ENCODE measurements around the gene BPIFB1.

The BPIFB1 gene

GRCh38 chr20:33301192-33301930, 18.3 kb downstream of the BPIFB1 start:
- H3K4me1 ChIP-seq (ENCODE audit: control insufficient read depth, insufficient read depth, low read length) = no peaks in the 10 kb centered on the region
- H3K4me3 ChIP-seq (ENCODE audit: low read depth, low read length) = no peak overlapping the region
- TF ChIP-seq ZBTB17 (tag by site-specific recombination; IDR thresholded peaks at IDR 0.05) = peak; percentile 91
- TF ChIP-seq YY1 (tag by site-specific recombination; IDR thresholded peaks at IDR 0.05) = no peak
- H3K36me3 ChIP-seq (ENCODE audit: control insufficient read depth in 2 of 2, insufficient read depth in 1 of 2, low read length in 2 of 2) = no peaks in the 10 kb centered on the region
- ChIA-PET POLR2A (no interaction called here), CTCF (interaction anchor here (0.7 to 4.2 kb wide), 12 partner anchors 8 to 399 kb away, joined by 3 to 26 read pairs (median 5); no protein-coding TSS in a partner anchor)
- H3K27ac ChIP-seq (ENCODE audit: extremely low read depth, low read depth, low read length) = no peak overlapping the region
- no peaks in the 10 kb centered on the region for H3K9me3 ChIP-seq (ENCODE audit: control insufficient read depth, insufficient read depth, low read depth, low read length)

- POLR2A ChIA-PET = no interaction called here
- H3K36me3 ChIP-seq (ENCODE audit: control insufficient read depth in 2 of 2, insufficient read depth in 1 of 2, low read length in 2 of 2) = no peaks in the 10 kb centered on the region
- no peaks in the 10 kb centered on the region for H3K4me1 ChIP-seq (ENCODE audit: control insufficient read depth, insufficient read depth, low read length)
- no peaks in the 10 kb centered on the region for H3K9me3 ChIP-seq (ENCODE audit: control insufficient read depth, insufficient read depth, low read depth, low read length)
- TF ChIP-seq ZBTB48 (tag by site-specific recombination; IDR thresholded peaks at IDR 0.05) (no peak), ZNF664 (tag by site-specific recombination; IDR thresholded peaks at IDR 0.05) (peak; percentile 94), ZNF211 (tag by site-specific recombination; IDR thresholded peaks at IDR 0.05; ENCODE audit: low read depth) (no peak), ZNF791 (tag by site-specific recombination; IDR thresholded peaks at IDR 0.05) (no peak), ZFHX2 (tag by site-specific recombination; conservative IDR thresholded peaks at IDR 0.05) (no peak), ZBTB7A (tag by site-specific recombination; IDR thresholded peaks at IDR 0.05; ENCODE audit: low read depth) (no peak), ZNF302 (tag by site-specific recombination; IDR thresholded peaks at IDR 0.05; ENCODE audit: low read depth) (no peak), BCL11B (tag by site-specific recombination; IDR thresholded peaks at IDR 0.05; ENCODE audit: low read depth) (no peak)
- H3K27ac ChIP-seq (ENCODE audit: extremely low read depth, low read depth, low read length) = no peak overlapping the region
- CTCF ChIA-PET = interaction anchor here (0.5 to 4.2 kb wide), 3 partner anchors 11 to 41 kb away, joined by 3 to 21 read pairs (median 9); no protein-coding TSS in a partner anchor
- H3K4me3 ChIP-seq (ENCODE audit: low read depth, low read length) = no peak overlapping the region
Measured at GRCh38 chr20:33303595-33303994, 20.6 kb downstream of the BPIFB1 start.

GRCh38 chr20:33304046-33304445, 21.0 kb downstream of the BPIFB1 start:
- POLR2A ChIA-PET = no interaction called here
- Histone ChIP-seq H3K36me3 (ENCODE audit: control insufficient read depth in 2 of 2, insufficient read depth in 1 of 2, low read length in 2 of 2) (no peaks in the 10 kb centered on the region), H3K27ac (ENCODE audit: extremely low read depth, low read depth, low read length) (no peak overlapping the region), H3K4me3 (ENCODE audit: low read depth, low read length) (no peak overlapping the region), H3K4me1 (ENCODE audit: control insufficient read depth, insufficient read depth, low read length) (no peaks in the 10 kb centered on the region), H3K9me3 (ENCODE audit: control insufficient read depth, insufficient read depth, low read depth, low read length) (no peaks in the 10 kb centered on the region)
- CTCF ChIA-PET = interaction anchor here (0.6 to 4.2 kb wide), 3 partner anchors 12 to 41 kb away, joined by 3 to 21 read pairs (median 9); no protein-coding TSS in a partner anchor
- TF ChIP-seq ZNF558 (tag by site-specific recombination; IDR thresholded peaks at IDR 0.05) = no peak
- TF ChIP-seq PRDM4 (tag by site-specific recombination; IDR thresholded peaks at IDR 0.05) = no peak
- no peak for TF ChIP-seq ZNF398 (tag by site-specific recombination; IDR thresholded peaks at IDR 0.05)
- no peak for TF ChIP-seq ZNF704 (tag by site-specific recombination; IDR thresholded peaks at IDR 0.05)
- TF ChIP-seq ZSCAN18 (tag by site-specific recombination; IDR thresholded peaks at IDR 0.05) = no peak
- TF ChIP-seq ZNF133 (tag by site-specific recombination; IDR thresholded peaks at IDR 0.05) = no peak
- TF ChIP-seq ZBTB10 (tag by site-specific recombination; IDR thresholded peaks at IDR 0.05) = no peak
- TF ChIP-seq ZNF48 (tag by site-specific recombination; IDR thresholded peaks at IDR 0.05) = no peak
- TF ChIP-seq KLF16 (tag by site-specific recombination; IDR thresholded peaks at IDR 0.05) = no peak
- no peak for TF ChIP-seq KLF10 (tag by site-specific recombination; IDR thresholded peaks at IDR 0.05)
- TF ChIP-seq ZNF211 (tag by site-specific recombination; IDR thresholded peaks at IDR 0.05; ENCODE audit: low read depth) = no peak
- no peak for TF ChIP-seq GLIS2 (tag by site-specific recombination; IDR thresholded peaks at IDR 0.05)
- no peak for TF ChIP-seq ZNF707 (tag by site-specific recombination; IDR thresholded peaks at IDR 0.05)
